ENCODE data around the gene BRD8.

DNA sequence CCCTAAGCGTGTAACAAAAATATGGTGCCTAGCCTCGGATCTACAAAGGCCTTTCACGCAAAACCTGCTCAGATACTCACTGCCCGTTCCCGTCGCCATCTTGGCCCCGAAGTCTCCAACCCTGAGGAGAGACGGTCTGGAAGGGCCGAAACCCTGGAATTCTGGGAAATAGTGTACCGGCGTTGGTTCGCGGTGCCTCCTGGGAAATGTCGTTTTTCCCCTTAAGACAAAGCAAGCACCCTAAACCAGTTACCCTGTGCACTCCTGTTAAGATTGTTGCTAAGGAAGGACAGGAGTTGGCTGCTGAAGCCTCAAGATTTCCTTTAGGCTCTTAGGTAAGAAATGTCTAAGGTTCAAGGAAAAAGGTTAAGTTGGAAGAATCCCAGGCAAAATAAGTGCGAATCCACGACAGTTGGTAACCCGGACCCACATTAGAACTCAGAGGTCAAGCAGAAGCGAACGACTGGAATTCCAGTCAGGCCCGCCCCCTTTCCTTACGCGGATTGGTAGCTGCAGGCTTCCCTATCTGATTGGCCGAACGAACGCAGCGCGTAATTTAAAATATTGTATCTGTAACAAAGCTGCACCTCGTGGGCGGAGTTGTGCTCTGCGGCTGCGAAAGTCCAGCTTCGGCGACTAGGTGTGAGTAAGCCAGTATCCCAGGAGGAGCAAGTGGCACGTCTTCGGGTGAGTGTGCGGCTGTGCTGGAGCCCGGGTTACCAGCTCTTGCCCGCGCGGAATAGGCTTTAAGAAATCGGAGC is at the start of gene BRD8, which contains the start of gene KIF20A:
- TF ChIP-seq, protein P1, sequence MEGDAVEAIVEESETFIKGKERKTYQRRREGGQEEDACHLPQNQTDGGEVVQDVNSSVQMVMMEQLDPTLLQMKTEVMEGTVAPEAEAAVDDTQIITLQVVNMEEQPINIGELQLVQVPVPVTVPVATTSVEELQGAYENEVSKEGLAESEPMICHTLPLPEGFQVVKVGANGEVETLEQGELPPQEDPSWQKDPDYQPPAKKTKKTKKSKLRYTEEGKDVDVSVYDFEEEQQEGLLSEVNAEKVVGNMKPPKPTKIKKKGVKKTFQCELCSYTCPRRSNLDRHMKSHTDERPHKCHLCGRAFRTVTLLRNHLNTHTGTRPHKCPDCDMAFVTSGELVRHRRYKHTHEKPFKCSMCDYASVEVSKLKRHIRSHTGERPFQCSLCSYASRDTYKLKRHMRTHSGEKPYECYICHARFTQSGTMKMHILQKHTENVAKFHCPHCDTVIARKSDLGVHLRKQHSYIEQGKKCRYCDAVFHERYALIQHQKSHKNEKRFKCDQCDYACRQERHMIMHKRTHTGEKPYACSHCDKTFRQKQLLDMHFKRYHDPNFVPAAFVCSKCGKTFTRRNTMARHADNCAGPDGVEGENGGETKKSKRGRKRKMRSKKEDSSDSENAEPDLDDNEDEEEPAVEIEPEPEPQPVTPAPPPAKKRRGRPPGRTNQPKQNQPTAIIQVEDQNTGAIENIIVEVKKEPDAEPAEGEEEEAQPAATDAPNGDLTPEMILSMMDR (IDR thresholded peaks at IDR 0.05): no peak
- no peak for TF ChIP-seq EZH2 (IDR thresholded peaks at IDR 0.05; ENCODE audit: borderline replicate concordance, insufficient read depth, low read depth, low read length, poor library complexity, severe bottlenecking)

All from B cell (primary cell).